ENCODE data around the gene PALM. TPM values are rescaled to one million over a fixed set of nuclear protein-coding genes. Genes with fewer than 3 reads are reported as not detected.
A peak's percentile ranks its signal among the peaks of the same experiment; 100 is the strongest.
"Not testable (repeated sequence)": the region's sequence is repeated elsewhere in the genome, so short reads cannot be mapped to it uniquely, and the experiment has no call there.

Gene PALM
- total RNA-seq, 2 donors from 2014 or later, result 3.9 to 13.5 TPM

DNA sequence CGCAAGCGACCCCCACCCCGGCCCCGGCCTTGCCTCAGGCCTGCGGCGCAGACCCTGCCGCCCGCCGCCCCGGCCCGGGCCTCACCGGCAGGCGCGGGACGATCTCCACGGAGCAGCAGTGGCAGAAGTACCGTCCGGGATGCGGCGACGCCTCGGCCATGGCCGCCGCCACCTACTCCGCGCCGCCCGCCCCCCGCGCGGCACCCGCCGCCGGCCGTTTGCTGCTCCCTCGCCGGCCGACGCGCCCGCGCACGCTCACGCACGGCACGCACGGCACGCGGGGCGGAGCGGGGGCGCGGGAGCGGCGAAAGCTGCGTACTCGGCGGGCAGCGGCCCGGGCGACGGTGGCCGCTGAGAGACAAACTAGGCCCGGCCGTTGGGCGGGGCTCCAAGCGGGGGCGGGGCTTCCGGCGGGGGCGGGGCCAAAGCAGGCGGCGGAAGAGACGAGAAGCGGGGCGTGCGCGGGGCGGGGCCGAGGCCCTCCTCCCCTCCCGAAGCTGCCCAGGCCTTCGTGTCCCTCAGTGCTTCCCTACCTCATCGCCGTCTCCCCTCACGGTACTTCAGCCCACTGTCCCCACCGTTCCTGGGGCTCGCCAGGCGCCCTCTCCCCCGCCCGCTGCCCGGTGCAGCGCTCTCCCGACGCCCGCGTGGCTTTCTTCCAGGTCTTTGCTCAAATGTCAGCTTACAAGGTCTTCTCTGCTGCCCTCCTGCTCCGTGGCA is 45.6 kb upstream of the PALM start, which contains the start of gene RNF126:
Gene RNF126 (minus strand): TSS at position 253 of the 720 bp plus-strand sequence. CDS start 93 bp downstream, at position 160.
- intact Hi-C loops (cut with DNase I), result loop anchor here (10.0 kb wide), 1 partner anchor 78 kb away; the partner anchor contains the start of gene HCN2
- TF ChIP-seq, protein P1, sequence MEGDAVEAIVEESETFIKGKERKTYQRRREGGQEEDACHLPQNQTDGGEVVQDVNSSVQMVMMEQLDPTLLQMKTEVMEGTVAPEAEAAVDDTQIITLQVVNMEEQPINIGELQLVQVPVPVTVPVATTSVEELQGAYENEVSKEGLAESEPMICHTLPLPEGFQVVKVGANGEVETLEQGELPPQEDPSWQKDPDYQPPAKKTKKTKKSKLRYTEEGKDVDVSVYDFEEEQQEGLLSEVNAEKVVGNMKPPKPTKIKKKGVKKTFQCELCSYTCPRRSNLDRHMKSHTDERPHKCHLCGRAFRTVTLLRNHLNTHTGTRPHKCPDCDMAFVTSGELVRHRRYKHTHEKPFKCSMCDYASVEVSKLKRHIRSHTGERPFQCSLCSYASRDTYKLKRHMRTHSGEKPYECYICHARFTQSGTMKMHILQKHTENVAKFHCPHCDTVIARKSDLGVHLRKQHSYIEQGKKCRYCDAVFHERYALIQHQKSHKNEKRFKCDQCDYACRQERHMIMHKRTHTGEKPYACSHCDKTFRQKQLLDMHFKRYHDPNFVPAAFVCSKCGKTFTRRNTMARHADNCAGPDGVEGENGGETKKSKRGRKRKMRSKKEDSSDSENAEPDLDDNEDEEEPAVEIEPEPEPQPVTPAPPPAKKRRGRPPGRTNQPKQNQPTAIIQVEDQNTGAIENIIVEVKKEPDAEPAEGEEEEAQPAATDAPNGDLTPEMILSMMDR (IDR thresholded peaks at IDR 0.05), result no peak
- peak within 1 kb of the TSS; percentile 89 to 97 for H3K9ac ChIP-seq (ENCODE audit: low read depth in 2 of 2, low read length in 2 of 2)
- H3K36me3 ChIP-seq, result peaks cover 6% of the 10 kb centered on the region
- peak within 1 kb of the TSS; percentile 100 for H3K4me3 ChIP-seq
- peak; percentile 94 for DNase-seq
- H3K9me3 ChIP-seq, result no peaks in the 10 kb centered on the region
- H3K27ac ChIP-seq, result peak within 1 kb of the TSS; percentile 89
- no peaks in the 10 kb centered on the region for H3K27me3 ChIP-seq
- peaks cover 34% of the 10 kb centered on the region for H3K4me1 ChIP-seq

DNA sequence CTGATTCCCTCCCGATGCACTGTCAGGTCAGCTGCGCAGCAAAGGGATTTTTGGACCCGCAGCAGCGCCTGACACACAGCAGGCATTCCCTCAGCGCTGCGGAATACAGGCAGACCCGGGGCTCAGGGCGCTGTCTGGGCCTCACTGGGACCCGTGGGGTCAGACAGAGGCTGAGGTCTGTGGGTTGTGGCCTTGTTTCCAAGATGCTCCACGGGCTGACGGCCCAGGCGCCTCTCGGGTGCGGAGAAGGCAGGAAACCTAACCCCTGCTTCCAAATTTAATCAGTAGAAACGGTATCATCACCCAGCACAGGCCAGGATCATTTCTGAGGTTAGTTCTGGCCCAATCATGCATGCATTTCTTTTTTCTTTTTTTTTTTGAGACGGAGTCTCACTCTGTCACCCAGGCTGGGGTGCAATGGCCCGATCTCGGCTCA is 45.0 kb upstream of the PALM start:
- Histone ChIP-seq H3K4me1 (peaks cover 30% of the 10 kb centered on the region), H3K4me3 (peak overlapping the region; percentile 100), H3K9ac (ENCODE audit: low read depth in 2 of 2, low read length in 2 of 2) (peak overlapping the region; percentile 80 to 82), H3K36me3 (peaks cover under 1% of the 10 kb centered on the region), H3K27ac (peak overlapping the region; percentile 83), H3K9me3 (no peaks in the 10 kb centered on the region), H3K27me3 (no peaks in the 10 kb centered on the region)
- DNase-seq, result no peak
- TF ChIP-seq, protein P1 (IDR thresholded peaks at IDR 0.05), result no peak
- intact Hi-C loops (cut with DNase I), result loop anchor here (1.0 to 10.0 kb wide), 2 partner anchors 70 to 79 kb away; partner anchors contain the start of gene HCN2

DNA sequence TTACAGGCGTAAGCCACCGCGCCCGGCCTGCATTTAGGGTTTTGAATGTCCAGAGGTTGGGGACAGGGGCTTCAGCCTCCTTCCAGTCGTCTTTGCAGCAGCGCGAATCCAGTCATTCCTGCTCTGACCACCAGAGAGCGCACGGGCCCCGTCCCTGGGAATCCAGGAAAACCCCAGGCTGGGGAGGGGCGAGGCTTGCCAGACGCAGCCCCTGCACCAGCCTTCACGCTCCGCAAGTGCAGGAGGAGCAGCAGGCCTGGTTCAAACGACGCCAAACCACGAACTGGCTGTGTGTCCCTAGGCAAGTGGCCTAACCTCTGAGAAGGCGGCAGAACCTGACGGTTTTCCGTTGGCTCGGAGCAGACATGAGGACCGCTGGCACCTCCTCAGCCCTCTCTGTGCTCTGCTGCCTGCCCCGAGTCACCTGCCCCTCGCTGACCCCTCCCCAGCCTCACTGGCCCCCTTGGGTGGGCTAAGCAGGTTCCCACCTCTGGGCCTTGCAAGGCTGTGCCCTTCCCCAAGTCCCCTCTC is 43.8 kb upstream of the PALM start:
- TF ChIP-seq, protein P1 (IDR thresholded peaks at IDR 0.05), result peak; percentile 95
- no peaks in the 10 kb centered on the region for H3K36me3 ChIP-seq
- no peak overlapping the region for H3K27ac ChIP-seq
- intact Hi-C loops (cut with DNase I), result loop anchor here (1.0 to 10.0 kb wide), 2 partner anchors 68 to 80 kb away; partner anchors contain the start of gene HCN2
- no peaks in the 10 kb centered on the region for H3K9me3 ChIP-seq
- peak; percentile 90 for DNase-seq
- H3K4me3 ChIP-seq, result peak overlapping the region; percentile 8
- H3K27me3 ChIP-seq, result no peaks in the 10 kb centered on the region
- peaks cover 18% of the 10 kb centered on the region for H3K4me1 ChIP-seq
- H3K9ac ChIP-seq (ENCODE audit: low read depth in 2 of 2, low read length in 2 of 2), result no peak overlapping the region

DNA sequence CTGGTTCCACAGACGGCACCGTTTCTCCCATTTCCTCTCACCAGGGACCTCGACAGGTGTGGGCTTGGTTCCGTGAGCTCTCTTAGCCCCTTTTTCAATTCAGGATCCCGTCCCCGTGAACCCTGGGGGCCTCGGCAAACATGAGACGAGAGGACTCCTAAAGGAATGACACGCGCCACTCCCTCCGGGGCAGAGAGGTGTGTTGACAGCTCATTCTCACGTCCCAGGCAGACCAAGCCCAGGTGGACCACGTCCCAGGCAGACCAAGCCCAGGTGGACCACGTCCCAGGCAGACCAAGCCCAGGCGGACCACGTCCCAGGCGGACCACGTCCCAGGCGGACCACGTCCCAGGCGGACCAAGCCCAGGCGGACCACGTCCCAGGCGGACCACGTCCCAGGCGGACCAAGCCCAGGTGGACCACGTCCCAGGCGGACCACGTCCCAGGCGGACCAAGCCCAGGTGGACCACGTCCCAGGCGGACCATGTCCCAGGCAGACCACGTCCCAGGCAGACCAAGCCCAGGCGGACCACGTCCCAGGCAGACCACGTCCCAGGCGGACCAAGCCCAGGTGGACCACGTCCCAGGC is 41.7 kb upstream of the PALM start:
- intact Hi-C loops (cut with DNase I), result loop anchor here (10.0 kb wide), 1 partner anchor 82 kb away; the partner anchor contains the start of gene HCN2
- not testable (repeated sequence) for H3K9me3 ChIP-seq; H3K4me1 ChIP-seq; DNase-seq; H3K27me3 ChIP-seq; H3K4me3 ChIP-seq; H3K36me3 ChIP-seq; H3K27ac ChIP-seq; H3K9ac ChIP-seq (ENCODE audit: low read depth in 2 of 2, low read length in 2 of 2)

DNA sequence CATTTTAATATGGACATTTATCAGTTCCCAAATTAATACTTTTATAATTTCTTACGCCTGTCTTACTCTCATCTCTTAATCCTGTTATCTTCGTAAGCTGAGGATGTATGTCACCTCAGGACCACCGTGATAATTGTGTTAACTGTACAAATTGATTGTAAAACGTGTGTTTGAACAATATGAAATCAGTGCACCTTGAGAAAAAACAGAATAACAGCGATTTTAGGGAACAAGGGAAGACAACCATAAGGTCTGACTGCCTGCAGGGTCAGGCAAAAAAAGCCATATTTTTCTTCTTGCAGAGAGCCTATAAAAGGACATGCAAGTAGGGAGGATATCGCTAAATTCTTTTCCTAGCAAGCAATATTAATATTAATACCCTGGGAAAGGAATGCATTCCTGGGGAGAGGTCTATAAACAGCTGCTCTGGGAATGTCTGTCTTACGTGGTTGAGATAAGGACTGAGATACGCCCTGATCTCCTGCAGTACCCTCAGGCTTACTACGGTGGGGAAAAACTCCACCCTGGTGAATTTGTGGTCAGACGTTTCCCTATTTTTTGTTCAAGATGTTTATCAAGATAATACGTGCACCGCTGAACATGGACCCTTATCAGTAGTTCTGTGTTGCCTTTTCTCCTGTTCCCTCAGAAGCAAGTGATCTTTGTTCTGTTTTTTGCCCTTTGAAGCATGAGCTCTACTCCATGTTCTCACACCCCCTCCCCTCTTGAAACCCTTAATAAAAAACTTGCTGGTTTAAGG is 39.9 kb upstream of the PALM start:
- not testable (repeated sequence) for DNase-seq; H3K4me3 ChIP-seq; H3K9me3 ChIP-seq; H3K4me1 ChIP-seq; H3K27ac ChIP-seq; H3K9ac ChIP-seq (ENCODE audit: low read depth in 2 of 2, low read length in 2 of 2); H3K27me3 ChIP-seq; H3K36me3 ChIP-seq
- intact Hi-C loops (cut with DNase I), result loop anchor here (10.0 kb wide), 1 partner anchor 84 kb away; the partner anchor contains the start of gene HCN2

DNA sequence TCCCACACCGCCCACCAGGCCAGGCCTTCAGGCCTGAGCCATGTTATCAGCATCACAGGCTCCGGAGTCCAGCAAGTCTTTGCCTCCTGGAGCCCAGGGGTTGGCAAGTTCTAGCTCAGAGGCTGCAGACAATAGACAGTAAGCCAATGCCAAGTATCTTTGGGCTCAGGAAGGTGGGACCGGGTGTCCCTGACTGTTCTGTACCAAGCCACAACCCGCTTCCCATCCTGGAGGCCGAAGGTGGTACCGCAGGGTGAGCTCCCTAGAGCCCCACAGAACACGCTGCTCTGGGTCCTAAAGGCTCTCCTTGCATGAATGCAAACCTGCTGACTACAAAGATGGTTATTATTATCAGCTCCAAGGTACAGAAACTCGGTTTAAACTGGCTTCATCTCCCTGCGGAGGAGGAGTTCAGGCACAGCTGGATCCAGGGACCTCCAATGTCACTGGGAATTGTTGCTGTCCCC is 38.1 kb upstream of the PALM start:
- intact Hi-C loops (cut with DNase I), result no loop called here

More for the DNA sequence above, 38.1 kb upstream of the PALM start:
- Histone ChIP-seq H3K9ac (ENCODE audit: low read depth in 2 of 2, low read length in 2 of 2) (no peak overlapping the region), H3K27ac (no peak overlapping the region), H3K4me1 (no peaks in the 10 kb centered on the region), H3K36me3 (no peaks in the 10 kb centered on the region), H3K9me3 (no peaks in the 10 kb centered on the region), H3K27me3 (peaks cover 7% of the 10 kb centered on the region), H3K4me3 (no peak overlapping the region)
- TF ChIP-seq, protein P1 (IDR thresholded peaks at IDR 0.05), result no peak
- no peak for DNase-seq

Data from colonic mucosa (tissue), 4 donors.